OCI-LY3 (cell line): ENCODE data around the gene TRMT2B.

ENCODE experiments used
- CTCF ChIP-seq: fragments of 200-600, 300-600 bp; sonication (generic); IDR thresholded peaks from 2 replicates; pipeline ENCODE4 v1.5.1; 2014; ENCODE audit warnings: antibody characterized with exemption, low read length, low read depth
- EZH2phosphoT487 ChIP-seq: fragments of 200-600 bp; shearing (Covaris generic); IDR thresholded peaks from 2 replicates; pipeline ENCODE4 v1.6.1; 2018; ENCODE audit warnings: antibody characterized with exemption, mixed run types, low read depth

GRCh38 chrX:100980608-100981497, 71.1 kb downstream of the TRMT2B start:
- TF ChIP-seq CTCF (no peak), EZH2phosphoT487 (no peak)
